Posterior vena cava (tissue), 2 donors: Measurements from ENCODE around the gene SUCLG2. TPM values are rescaled to one million over a fixed set of nuclear protein-coding genes. Genes with fewer than 3 reads are reported as not detected.
A peak's percentile ranks its signal among the peaks of the same experiment; 100 is the strongest.

Experiments used
- DNase-seq: peaks from one replicate; pipeline ENCODE4 v3.0.0-alpha.2; 2020; ENCODE audit warnings: low spot score
- intact Hi-C, 2 donors: fragments of 100-400 bp; cut with DNase I; formaldehyde crosslinking; loops; one replicate each; pipeline versions ENCODE4 v1.14.1 to v1.14.2; 2022 to 2023
- total RNA-seq, 2 donors: library from RNA; stranded (reverse); fragmentation: NEBNext Ultra II Directional; extraction: Animal tissue kit (Norgen Biotek cat#: 25700); gene quantifications; one replicate each; pipeline ENCODE4 v1.2.1, GENCODE V29; 2021
- donor health status: DM: yes; HTN: yes; CAD: no.
- donor health status: DM: yes; HTN: yes; CAD: no.

SUCLG2 gene
- total RNA-seq, 2 donors from 2014 or later, result 51.5 to 51.9 TPM

DNA sequence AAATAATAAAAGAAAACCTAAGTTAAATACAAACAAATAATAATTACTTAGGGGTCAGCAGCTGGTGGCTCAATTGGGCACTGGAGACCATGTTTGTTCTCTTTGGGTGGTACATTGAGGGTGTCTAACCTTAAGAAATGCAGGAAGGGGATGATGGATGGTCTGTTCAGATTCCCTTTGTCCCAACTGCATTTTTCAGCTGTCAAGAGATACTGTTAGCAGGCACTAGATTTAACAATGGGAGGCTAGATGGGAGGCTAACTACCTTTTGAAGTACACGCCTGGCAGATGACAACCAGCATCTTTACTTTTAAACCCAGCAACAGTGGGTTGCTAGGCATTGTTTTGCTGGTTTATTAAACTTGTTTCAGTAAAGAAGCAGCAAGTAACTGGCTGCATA, 222.5 kb downstream of the SUCLG2 start:
- no peak for DNase-seq

GRCh38 chr3:67423722-67424121, 230.7 kb downstream of the SUCLG2 start:
- intact Hi-C loops, result no loop called here
- DNase-seq, result no peak

More for the DNA sequence above, 222.5 kb downstream of the SUCLG2 start:
- intact Hi-C loops, result no loop called here

DNA sequence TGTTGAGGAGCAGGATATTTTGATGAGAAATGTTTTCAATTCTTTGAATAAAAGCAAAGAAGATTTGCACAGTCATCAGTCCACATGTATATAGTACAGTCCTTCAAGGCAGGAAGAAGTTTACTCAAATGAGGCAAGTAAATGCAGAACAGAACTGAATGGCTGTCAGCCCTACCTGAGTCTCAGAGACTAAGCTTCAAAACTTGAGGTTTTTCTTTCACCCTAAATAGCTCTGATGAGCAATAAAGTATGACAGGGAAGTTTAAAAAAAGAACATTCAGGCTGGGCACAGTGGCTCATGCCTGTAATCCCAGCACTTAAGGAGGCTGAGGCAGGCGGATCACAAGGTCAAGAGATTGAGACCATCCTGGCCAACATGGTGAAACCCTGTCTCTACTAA, 232.5 kb downstream of the SUCLG2 start:
- intact Hi-C loops, result no loop called here
- DNase-seq, result no peak

DNA sequence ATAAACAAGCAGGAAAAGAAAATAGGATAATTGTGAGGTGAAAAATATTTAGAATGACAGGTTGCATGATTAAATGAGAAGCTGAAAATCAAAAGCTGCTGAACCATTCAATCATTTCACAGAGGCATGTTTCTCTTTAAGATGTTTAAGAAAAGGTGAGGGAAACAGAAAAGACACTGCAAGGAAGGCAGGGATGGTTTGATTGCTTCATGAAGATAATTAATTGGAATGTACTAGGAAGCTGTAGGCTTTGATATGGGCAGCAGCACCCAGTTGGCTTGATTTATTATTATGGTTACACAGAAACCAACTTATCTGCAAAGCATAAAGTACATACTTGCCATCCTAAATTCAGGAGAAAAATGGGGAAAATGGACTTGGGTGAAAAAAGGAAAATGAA, 234.6 kb downstream of the SUCLG2 start:
- DNase-seq, result no peak
- intact Hi-C loops, result no loop called here

GRCh38 chr3:67419218-67419529, 235.2 kb downstream of the SUCLG2 start:
- DNase-seq, result no peak
- intact Hi-C loops, result no loop called here

GRCh38 chr3:67418426-67419217, 235.8 kb downstream of the SUCLG2 start:
- intact Hi-C loops, result no loop called here
- no peak for DNase-seq

DNA sequence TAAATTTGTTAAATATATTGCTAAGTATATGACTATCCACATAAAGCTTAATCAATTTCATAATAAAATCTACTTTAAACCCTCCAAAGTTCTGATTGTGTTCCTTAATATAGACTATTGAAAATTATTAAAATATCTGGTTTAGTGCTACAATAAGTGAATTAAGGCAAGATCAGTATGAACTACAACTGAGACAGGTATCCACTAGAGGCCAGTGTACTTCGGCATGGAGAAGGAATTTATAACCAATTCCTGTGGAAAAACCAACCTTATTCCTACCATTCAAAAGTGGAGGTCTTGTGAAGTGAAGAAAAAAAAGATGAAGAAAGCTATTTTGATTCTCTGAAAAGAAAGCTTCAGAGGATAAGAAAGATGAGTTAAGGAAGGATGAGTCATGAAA, 237.7 kb downstream of the SUCLG2 start:
- no peak for DNase-seq
- intact Hi-C loops, result no loop called here

GRCh38 chr3:67415511-67415910, 238.9 kb downstream of the SUCLG2 start:
- no peak for DNase-seq
- intact Hi-C loops, result no loop called here

GRCh38 chr3:67414740-67415139, 239.7 kb downstream of the SUCLG2 start:
- DNase-seq, result no peak
- intact Hi-C loops, result no loop called here

DNA sequence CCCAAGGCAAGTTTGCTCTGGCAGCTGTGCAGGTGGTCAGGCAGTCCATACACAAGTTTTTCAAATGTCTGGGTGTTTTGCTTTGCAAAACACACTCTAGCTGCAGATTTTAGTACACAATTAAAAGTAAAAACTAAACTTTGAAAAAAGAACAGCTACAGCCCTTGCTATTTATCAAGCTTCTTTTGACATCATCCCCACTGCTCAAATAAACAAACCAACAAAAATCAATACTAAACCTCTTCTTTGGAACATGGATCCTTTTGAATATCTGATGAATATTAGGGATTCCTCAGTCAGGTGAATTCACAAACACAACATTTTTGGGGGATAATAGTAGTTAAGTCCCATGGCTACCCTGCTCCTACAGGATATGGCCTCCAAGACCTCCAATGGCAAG, 249.2 kb downstream of the SUCLG2 start:
- no peak for DNase-seq
- intact Hi-C loops, result no loop called here

DNA sequence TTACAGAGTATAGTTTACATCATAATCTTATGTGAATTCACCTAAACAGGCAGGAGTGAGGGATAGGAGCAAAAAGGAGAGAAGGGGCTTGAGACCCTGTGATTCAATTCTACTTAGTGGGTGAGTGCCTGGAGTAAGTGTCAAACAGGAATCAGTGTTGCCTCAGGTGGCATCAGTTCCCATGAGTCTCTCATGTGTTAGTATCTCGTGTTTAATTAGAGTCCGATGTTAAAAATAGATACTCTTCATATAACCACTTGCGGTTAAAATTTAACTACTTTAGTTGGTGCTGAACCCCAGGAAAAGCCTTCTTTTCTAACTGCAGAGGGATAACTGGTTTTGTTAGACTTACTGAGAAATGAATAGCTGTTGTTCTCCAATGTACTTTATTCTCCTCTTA, 251.5 kb downstream of the SUCLG2 start:
- DNase-seq, result no peak
- intact Hi-C loops, result no loop called here

DNA sequence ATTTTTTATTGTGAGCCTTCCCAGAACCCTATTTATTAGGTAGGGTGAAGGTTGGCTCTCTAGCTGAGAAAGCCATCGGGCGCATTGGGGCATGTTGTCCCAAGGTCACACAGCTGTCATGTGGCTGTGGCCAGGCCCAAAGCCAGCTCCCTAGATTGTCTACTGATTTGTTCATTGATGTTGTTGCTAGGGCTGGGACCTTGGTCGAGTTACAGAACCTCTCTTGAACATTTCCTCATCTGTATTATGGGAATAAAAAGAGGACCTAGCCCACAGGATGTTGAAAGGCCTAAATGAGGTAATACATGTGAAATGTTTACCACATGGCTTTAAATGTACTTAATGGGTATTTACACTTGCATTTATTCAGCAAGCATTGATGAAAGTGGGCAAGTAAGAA, 252.5 kb downstream of the SUCLG2 start:
- DNase-seq, result peak; percentile 66
- intact Hi-C loops, result no loop called here

GRCh38 chr3:67400476-67400875, 253.9 kb downstream of the SUCLG2 start:
- DNase-seq, result no peak
- intact Hi-C loops, result no loop called here

DNA sequence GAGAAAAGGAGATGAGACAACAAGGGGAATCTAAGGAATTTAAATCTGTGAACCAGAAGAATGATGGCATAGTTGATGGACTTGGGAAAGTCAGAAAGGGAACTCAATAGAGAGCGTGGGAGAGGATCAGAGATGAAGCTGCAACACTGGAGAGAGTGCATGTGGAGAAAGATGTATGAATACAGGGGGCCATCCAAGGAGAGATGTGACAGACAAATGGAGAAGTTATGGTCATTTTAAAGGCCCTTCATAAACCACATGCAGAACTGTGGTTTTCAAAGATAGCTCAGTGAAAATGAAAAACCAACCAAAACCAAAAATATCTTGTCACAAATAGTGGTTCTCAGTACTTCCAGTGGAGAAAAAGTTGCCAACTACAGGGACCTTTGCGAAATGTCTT, 265.2 kb downstream of the SUCLG2 start:
- DNase-seq, result no peak
- intact Hi-C loops, result no loop called here

- intact Hi-C loops, result no loop called here
- DNase-seq, result no peak
These were observed 265.7 kb downstream of the SUCLG2 start for GRCh38 chr3:67388738-67389137.

- intact Hi-C loops, result no loop called here
- no peak for DNase-seq
These were observed 268.0 kb downstream of the SUCLG2 start for GRCh38 chr3:67386451-67386850.

DNA sequence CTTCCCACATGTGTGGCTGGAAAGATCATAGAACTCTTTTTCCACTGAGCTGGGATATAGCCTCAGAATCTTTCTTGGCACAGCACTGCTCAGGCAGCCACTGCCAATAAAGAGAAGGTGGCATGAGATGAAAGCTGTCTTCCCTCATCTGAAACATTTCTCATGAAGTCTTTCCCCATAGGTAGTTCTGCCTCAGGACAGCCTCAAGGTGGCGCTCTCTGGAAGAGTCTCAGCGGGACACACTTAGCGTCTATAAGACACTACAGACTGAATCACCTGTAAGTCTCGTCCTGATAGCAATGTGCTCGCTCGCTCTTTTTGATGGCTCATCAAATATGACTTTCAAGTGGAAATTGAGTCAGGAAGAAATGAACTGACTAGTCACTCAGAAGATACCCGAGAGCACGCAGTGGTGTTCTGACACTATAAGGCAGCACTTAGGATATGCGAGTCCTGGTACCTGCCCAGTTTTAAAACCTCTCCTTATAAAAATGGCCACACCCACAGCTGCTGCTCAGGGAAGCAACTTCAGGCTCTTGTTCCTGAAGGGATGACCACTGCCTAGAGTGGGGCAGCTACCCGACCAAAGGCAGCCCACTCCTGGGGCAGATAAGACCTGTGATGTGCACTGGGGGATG, 269.5 kb downstream of the SUCLG2 start:
- no peak for DNase-seq
- intact Hi-C loops, result no loop called here

DNA sequence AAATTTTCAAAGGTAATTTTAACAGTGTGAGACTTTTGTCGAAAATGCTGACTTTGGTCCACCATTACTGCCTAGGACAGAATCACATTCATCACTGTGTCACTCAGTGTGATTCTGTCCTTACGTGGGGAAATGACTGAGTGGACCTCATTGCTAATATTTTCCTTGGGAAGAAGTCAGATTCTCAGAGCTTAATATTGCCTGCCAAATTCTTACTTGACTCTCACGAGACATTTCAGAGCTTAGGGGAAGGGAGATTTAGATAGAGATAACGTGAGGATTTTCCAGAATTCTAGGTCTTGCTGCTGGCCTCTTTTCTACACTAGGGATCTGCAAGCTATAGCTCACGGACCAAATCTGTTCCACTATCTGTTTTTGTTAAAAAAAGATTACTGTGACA, 270.4 kb downstream of the SUCLG2 start:
- intact Hi-C loops, result no loop called here
- no peak for DNase-seq

- intact Hi-C loops, result no loop called here
- DNase-seq, result no peak
These were observed 271.0 kb downstream of the SUCLG2 start for GRCh38 chr3:67383379-67383778.

GRCh38 chr3:67382536-67382935, 271.9 kb downstream of the SUCLG2 start:
- no peak for DNase-seq
- intact Hi-C loops, result no loop called here

- intact Hi-C loops, result no loop called here
- DNase-seq, result no peak
These were observed 272.6 kb downstream of the SUCLG2 start for GRCh38 chr3:67381667-67382272.
